GM18502 (cell line): ENCODE results near the gene FIGN.

Experiments
- ATAC-seq: cut with Tn5 transposase; IDR thresholded peaks from one replicate; pipeline ENCODE4 v1.9.1; 2021; ENCODE audit warnings: mild to moderate bottlenecking; ENCODE audit not compliant: unreplicated experiment, poor library complexity

Gene FIGN

DNA sequence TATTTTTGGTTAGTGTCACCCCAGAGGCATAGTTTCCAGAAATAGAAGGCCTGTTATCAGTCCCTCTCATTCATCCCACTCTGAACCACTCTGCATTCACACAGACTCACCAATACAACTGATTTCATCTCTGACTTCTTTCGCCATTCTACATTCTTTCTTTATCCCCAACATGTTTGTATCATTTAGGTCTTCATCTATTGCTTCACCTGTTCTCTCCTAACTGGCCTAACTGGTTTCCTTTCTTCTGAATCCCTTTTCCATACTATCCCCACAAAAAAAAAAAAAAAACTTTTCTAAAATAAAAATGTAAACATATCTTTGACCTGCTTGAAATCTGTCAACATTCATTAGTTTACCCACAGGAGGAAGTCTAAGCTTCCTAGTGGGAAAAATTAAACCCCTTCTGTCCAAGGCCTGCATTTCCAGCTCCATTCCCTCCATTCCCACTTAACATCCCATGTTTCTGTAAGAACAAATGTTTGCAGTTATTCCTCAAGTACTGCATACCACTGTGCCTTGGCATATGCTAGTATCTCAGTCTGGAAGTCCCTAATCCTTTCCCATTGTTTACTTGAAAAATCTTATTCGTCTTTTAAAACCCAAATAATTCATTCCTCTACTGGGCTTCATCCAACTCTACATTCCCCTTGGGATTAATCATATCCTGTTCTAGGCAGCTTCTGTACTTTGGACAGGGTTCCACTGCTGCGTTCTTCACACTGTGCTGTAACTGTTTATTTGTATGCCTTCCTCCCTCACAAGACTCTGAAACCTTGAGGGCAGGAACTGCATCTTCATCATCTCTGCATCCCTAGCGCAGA is 68.5 kb downstream of the FIGN start:
- no peak for ATAC-seq

DNA sequence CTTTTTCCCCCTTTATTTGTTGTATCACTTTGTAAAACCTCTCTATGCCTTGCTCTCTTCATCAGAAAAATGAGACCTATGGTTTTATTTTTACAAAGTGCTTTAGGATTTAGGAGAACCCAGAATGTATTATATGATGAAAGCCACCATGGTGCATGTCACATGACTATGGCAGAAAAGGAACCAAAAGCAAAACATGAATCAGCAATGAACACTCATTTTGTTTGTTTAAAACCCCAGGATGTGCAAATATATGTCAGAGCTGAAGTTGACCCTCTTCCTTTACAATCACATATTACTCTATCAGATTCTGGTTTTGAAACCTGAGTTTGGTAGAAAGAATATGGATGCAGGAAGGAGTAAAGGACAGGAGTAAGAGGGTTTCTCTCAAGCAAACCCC is 70.0 kb downstream of the FIGN start:
- ATAC-seq: no peak

DNA sequence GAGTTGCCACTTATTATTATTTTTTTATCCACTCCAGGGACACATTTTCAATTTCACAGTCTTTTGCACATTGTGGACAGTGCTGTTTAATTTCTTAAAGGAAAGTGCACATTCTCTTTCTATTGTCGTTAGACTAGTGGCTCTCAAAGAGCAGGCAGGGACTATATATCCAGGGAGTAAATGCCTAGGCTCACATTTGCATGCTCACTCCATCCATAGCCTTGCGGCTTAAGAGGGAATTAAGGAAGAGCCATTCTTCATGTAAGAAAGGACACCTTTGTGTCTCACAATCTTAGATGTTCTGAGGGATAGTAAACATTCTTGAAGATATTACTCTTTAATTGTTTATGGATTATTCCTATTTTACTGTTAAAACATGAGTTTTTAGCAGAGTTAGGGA is 70.8 kb downstream of the FIGN start:
- no peak for ATAC-seq

DNA sequence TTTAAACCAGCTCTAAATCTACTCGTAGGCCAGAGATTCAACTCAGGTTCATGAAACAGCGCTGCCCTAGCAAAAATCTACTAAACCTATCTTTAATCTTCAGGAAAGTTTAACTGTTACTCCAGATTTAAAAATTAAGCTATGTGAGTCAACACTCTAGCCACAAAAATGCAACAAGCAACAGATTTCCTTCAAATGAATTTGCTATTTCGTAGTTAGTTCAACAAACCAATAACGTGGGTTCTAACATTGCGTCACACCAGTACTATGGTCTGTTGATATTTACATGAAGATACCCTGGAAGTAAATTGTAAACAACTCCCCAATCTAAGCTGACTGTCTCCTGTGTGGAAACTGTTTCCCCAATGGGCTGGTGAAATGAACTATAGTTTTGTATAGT is 71.2 kb downstream of the FIGN start:
- ATAC-seq: no peak

DNA sequence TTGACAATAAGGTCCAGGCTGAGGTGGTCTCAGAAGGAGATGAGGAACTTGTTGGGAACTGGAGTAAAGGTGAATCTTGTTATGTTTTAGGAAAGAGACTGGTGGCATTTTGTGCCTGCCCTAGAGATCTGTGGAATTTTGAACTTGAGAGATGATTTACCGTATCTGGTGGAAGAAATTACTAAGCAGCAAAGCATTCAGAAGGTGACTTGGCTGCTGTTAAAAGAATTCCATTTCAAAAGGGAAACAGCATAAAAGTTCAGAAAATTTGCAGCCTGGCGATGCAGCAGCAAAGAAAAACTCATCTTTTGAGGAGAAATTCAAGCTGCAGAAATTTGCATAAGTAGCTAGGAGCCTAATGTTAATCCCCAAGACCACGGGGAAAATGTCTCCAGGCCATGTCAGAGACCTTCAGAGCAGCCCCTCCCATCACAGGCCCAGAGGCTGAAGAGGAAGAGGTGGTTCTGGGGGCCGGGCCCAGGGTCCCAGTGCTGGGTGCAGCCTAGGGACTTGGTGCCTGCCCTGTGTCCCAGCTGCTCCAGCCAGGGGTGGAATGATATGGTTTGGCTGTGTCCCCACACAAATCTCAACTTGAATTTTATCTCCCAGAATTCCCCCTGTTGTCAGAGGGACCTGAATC is 73.5 kb downstream of the FIGN start:
- no peak for ATAC-seq

DNA sequence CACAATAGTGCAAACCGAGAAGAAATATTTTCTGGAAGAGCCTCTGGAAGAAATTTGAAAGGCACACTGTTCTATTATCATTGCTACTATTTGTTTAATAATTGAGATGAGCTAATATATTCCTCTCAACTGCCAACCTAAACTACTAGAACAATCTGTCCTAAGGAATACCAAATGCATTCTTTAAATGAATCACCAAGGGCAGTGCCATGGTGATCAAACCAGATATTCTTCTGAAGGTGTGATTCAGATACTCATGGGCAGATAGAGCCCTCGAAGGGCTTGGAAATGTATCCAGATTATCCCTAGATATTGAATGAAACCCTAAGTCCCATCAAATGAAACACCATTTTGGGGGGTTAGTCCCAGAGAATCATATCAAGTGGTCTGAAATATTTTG is 76.6 kb downstream of the FIGN start:
- no peak for ATAC-seq

DNA sequence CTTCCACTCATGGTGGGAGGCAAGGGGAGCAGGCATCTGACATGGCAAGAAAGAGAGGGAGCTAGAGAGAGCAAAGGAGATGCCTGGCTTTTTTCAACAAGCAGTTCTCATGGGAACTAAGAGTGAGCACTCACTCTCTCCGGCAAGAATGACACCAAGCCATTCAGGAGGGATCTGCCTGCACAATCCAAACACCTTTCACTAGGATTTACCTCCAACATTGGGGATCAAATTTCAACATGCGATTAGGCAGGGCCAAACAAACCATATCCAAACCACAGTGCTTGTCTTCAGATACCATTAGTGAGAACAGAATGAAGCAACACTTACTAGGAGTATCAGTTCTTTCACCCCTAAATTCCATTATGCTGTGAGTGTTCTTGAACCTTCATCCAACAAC is 77.3 kb downstream of the FIGN start:
- no peak for ATAC-seq

DNA sequence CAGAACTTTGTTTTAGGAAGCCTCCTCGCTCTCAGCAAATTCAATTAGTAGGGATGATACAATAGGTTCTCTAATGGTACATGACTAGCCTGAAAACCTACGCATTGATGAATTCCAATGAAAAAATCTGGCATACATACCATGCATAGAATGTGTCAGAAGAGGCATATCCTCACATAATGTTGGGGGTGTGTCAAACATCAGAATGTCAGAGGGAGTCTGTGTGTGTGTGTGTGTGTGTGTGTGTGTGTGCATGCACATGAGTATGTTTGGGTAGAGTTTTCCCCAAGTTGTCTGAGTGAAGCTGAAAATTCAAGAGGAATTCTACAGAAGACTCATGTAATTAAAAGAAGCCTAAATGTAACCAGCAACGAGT is 78.5 kb downstream of the FIGN start:
- no peak for ATAC-seq

DNA sequence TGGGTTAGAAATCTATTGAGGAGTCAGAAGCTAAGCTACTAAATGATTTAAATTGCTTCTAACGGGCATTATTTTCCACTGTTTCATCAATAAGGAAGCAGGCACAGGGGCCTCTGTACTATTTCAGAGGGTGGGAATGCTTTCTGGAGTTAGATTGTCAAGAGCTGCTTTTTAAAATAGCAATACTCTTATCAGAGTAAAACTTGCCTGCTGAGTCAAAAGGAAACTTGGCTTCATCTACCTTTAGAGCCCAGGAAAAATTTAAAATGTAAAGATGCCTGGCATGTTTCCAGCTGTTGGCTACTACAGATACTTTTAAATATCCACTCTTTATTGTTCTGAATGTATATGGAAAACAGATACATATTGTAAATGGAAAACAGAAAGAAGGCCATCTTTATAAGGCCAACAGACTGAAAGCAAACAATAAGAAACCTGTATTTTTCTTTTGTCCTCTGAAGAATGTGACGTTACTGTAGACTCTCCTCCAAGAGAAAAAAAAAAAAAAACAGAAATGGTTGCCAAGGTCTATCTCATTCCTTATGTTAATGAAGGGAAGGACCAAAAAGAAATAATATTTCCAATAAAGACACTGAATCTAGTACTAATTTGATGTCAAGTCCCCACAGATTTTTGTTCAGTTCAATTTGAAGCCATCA is 79.1 kb downstream of the FIGN start:
- no peak for ATAC-seq

DNA sequence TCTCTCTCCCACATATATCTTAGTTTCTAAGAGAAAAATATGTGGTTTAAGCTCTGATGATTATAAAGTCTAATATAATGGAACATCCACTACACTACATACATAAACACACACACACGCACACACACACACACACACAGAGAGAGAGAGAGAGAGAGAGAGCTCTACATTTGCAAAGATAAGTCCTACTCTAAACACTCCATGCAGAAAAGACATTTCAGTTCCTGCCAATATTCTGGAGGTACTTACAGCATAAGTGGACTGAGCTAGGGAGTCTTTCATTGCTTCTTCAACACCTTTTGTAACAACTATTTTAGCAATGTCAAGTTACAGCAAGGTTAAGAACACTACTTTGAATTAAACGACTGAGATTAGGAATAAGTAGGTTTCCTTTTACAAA is 80.1 kb downstream of the FIGN start:
- no peak for ATAC-seq

DNA sequence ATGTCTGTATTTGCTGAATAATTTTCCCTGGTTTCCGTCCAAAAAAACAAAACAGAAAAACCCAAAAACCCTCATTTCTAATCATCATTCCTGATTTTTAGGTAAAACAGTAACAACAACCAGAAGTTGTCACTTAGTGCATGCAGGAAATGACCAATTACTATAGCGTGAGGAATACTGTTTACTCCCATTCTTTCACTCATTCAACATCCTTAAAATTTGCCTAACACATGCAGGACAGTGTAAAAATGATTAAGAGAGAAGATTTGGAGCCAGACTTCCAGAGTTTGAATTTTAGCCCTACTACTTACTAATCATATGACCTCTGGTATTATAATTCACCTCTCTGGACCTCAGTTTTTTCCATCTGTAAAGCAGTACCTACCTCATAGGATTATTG is 83.1 kb downstream of the FIGN start:
- ATAC-seq: no peak

DNA sequence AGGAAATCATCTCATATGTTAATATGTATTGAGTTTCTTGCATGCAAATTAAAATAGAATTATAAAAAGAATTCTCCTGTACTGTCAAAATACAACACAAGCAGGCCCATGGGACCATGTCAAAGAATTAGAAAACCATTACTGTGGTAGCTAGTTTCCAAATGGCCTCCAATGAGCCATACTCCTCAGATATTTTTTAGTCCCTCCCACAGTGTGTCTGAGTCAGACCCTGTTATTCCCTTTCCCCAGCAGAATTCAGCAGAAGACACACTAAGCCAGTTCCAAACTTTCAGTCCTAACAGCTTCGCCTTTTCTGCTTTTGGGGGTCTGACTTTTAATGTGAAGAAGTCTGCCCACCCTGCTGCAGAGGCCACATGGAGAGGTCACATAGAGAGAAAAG is 86.7 kb downstream of the FIGN start:
- no peak for ATAC-seq

DNA sequence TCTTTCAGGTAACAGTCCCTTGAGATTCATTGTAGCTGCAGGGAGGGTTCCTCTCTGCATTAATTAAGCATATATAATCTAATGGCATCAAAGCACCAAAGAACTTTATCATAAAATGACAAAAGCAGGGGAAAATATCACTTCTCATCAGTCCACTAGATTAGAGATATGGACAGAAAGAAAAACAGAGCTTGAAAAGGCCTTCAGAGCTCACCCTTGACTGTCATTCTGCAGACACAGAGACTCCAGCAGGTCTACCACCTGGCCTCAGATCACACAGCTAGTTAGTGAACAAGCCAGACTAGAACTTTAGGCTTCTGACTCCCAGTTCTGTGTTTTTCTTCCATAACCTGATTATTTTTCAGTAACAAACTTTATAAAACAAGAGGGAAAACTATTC is 88.5 kb downstream of the FIGN start:
- no peak for ATAC-seq

DNA sequence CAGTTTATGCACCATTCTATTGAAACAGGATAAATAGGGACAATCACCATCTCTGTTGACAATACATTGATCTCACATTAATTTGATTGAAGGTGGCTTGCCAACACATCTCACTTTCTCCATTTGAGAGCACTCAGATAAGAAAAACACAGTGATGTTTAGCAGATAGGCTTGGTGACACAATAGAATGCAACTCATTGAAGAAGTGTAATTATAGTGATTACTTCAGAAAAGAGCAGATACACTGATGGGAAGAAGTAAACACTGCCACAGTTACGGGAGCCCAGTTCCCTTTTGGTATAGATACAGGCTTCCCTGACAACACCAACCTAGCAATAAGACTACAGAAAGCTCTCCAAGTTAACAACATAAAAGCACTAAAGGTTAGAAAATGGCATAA is 89.1 kb downstream of the FIGN start:
- ATAC-seq: no peak

DNA sequence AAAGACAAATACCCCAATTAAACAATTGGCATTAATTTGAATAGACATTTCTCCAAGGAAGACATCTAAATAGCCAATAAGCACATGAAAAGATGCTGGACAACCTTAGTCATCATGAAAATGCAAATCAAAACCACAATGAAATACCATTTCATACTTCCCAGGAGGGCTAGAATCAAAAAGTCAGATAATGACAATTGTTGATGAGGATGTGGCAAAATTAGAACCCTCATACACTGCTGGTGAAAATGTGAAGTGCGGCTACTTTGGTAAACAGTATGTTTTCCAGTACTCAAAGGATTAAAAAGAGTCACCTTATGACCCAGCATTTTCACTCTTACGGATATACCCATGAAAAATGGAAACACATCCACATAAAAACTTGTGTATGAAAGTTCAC is 91.6 kb downstream of the FIGN start:
- no peak for ATAC-seq

DNA sequence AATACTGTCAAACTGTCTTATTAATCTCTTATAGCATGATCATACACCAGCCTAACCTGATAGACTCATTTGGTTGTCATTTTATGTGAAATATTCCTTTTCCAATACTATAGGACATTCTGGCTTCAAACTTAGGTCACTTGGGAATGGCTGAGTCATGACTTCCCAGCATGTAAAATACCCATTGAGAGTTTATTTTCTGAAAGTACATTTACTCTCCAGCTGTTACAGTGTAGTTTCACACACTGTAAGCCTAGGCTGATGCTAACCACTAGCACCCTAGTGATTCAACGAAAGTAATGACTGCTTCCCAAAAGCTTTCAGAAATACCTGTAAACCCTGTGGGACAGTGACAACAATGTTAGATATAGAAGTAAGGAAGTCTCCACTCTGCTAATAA is 93.8 kb downstream of the FIGN start:
- no peak for ATAC-seq

DNA sequence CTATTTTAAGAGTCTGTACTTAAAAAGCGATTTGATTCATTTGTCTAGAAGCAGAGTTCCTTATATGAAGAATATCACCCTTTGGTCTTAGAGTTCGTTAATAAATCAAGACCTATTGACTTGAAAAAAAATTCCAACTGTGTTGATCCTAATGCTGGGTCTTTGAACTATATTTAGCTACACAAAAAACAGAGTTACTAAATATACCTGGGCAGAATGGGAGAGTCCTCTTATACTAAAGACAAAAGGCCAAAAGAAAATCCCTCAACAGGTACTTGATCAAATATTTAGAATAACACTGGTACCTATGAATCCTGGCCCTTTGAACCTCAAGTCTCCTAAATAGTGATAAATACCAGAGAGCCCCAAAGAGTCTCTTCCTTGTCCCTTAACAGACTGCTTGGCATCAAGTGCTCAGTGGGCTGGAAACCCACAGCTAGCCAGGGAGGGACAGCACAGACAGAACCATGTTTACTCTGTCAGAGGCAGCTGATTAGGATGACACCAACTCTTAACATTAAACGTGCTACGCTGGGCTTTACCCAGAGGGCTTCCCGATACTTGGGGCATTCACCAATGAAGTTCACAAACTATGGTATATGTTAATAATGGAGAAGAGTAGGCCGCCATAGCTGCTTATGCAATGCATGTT is 95.1 kb downstream of the FIGN start:
- ATAC-seq: no peak

DNA sequence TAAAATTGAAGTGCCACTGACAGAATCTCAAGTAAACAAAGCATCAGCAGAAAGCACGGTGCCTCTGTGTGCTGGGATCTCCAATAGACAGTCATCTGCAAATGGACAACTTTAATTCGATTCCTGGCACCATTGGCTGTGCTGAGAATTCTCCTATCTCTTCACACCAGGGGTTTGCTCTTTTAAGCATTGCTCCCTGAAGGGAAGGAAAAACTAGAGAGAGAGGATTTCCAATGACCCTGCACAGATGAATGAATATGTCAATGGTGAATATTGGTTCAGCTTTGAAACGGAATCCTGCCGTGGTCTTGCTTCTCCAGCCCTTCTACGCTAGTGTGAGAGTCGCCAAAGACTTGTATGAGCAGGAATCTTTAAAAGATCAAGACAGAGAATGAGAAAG is 97.9 kb downstream of the FIGN start:
- no peak for ATAC-seq

DNA sequence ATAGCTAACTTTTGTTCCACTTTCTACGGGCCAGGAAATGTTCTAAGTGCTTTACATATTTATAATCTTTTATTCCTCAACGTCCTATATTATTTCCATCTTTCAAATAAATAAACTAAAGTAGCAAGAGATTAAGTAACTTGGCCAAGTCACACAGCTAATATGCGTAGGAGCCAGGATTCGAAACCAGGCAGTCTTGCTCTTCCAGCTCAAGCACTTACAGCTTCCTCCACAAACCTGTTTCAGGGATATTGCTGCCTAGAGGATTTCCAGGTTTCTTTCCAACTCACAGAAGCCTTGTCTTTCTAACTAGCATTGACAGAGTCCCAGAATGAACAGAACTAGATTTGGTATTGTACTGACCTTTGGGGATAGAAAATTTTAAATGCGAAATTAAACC is 102.5 kb downstream of the FIGN start:
- ATAC-seq: no peak

DNA sequence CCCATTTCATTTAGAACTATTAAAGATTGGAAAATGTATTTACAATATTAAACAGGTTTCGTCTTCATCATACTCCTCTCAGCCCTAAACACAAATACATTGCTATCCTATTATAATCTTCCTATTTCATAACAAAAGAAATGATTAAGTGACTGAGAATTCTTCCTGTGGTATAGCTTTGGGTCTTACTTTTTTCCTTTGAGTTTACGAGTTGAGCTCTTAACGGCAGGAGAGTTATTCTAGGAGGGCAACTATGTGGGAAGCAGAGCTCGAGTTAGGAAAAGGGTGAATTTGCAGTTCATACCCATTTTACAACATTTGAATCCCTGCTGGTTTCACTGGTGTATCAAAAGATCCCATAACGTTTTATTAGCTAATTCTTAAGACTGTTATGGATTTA is 105.0 kb downstream of the FIGN start:
- no peak for ATAC-seq

DNA sequence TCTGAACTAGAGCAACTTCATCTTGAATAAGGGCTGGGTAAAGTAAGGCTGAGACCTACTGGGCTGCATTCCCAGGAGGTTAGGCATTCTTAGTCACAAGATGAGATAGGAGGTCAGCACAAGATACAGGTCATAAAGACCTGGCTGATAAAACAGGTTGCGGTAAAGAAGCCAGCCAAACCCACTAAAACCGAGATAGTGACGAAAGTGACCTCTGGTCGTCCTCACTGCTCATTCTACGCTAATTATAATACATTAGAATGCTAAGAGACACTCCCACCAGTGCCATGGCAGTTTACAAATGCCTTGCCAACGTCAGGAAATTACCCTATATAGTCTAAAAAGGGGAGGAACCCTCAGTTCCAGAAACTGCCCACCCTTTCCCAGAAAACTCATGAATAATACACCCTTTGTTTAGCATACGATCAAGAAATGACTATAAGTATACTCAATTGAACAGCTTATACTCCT is 109.1 kb downstream of the FIGN start:
- no peak for ATAC-seq
